HCT116 (cell line): ENCODE results near the gene CCNC. TPM values are rescaled to one million over a fixed set of nuclear protein-coding genes. Genes with fewer than 3 reads are reported as not detected.

Experiments
- ATAC-seq: fragments of 200-7000 bp; cut with Tn5 transposase; 2 replicates; pipeline ENCODE4 v1.9.1; 2020; ENCODE audit warnings: mild to moderate bottlenecking, moderate library complexity
- BruUV-seq: library from RNA; stranded (reverse); fragments of 400-500 nt; replicated peaks from 2 replicates; lab custom pipeline; 2021; lab: Mats Ljungman, UMichigan
- CTCF ChIA-PET: fragments of 300-600 bp; sonication (Branson Sonifier 250); formaldehyde crosslinking; loops from one replicate; lab custom pipeline; 2021; ENCODE audit warnings: antibody characterized with exemption; lab: Charles Lee
- POLR2A ChIA-PET: fragments of 300-600, 350-600 bp; sonication (Branson Sonifier 250); formaldehyde crosslinking; loops from one replicate; lab custom pipeline; 2021; ENCODE audit warnings: antibody characterized with exemption; lab: Charles Lee
- RAD21 ChIA-PET, 2 experiments: fragments of 300-600 bp; sonication (Branson Sonifier 250); formaldehyde crosslinking; loops; one replicate each; lab custom pipeline; 2023; ENCODE audit warnings: low total read pairs in 2 of 2; ENCODE audit not compliant: uncharacterized antibody in 2 of 2, unreplicated experiment in 2 of 2, low non-redundant PET in 1 of 2; lab: Charles Lee
- DNase-seq: peaks from one replicate; pipeline ENCODE4 v3.0.0-alpha.2; 2010; ENCODE audit warnings: low read depth, low spot score
- H2AFZ ChIP-seq: fragments of 200-600 bp; shearing (Covaris generic), sonication (generic); 2 replicates; pipeline ENCODE4 v1.6.1; 2017; ENCODE audit warnings: low read depth, mixed run types, mixed read lengths, antibody characterized with exemption, low read length; ENCODE audit not compliant: poor library complexity, severe bottlenecking
- H3K27ac ChIP-seq: 2 replicates; pipeline ENCODE4 v1.5.1; 2012; ENCODE audit warnings: low read depth, low read length
- H3K27me3 ChIP-seq: fragments of 200-600 bp; sonication (generic); 2 replicates; pipeline ENCODE4 v1.6.1; 2016; ENCODE audit warnings: mixed run types, low read length, mixed read lengths; ENCODE audit not compliant: insufficient read depth
- H3K36me3 ChIP-seq, 2 experiments: fragments of 200-500 bp in 1 of 2; fragments of 200-600 bp in 1 of 2; sonication (Bioruptor generic) in 1 of 2; sonication (generic) in 1 of 2; 2 replicates each; pipeline versions ENCODE4 v1.5.1 to v1.6.1; 2014 to 2016; ENCODE audit warnings: low read length in 2 of 2, inconsistent platforms in 1 of 2, mixed read lengths in 1 of 2, mixed run types in 1 of 2; ENCODE audit not compliant: insufficient read depth in 2 of 2, control insufficient read depth in 1 of 2
- H3K4me1 ChIP-seq, 2 experiments: fragments of 200-600 bp in 1 of 2; sonication (generic) in 1 of 2; 2 replicates each; pipeline versions ENCODE4 v1.5.1 to v1.6.1; 2012 to 2017; ENCODE audit warnings: low read length in 2 of 2, inconsistent platforms in 1 of 2, mild to moderate bottlenecking in 1 of 2, mixed read lengths in 1 of 2, mixed run types in 1 of 2, moderate library complexity in 1 of 2; ENCODE audit not compliant: insufficient read depth in 2 of 2, control insufficient read depth in 1 of 2
- H3K4me2 ChIP-seq: fragments of 200-600 bp; sonication (generic); 2 replicates; pipeline ENCODE4 v1.6.1; 2017; ENCODE audit warnings: mixed run types, low read length, mixed read lengths
- H3K4me3 ChIP-seq, 2 experiments: fragments of 200-600 bp in 1 of 2; sonication (generic) in 1 of 2; replicated peaks in 1 of 2; 2 replicates each; pipeline ENCODE4 v1.5.1; 2011 to 2016; ENCODE audit warnings: low read length in 2 of 2, control low read depth in 1 of 2, low read depth in 1 of 2, mild to moderate bottlenecking in 1 of 2, mixed read lengths in 1 of 2, mixed run types in 1 of 2
- H3K79me2 ChIP-seq: fragments of 200-600 bp; sonication (generic); 2 replicates; pipeline ENCODE4 v1.6.1; 2017; ENCODE audit warnings: mild to moderate bottlenecking, mixed run types, low read length, moderate library complexity, mixed read lengths; ENCODE audit not compliant: insufficient read depth
- H3K9ac ChIP-seq: fragments of 200-600 bp; sonication (generic); 2 replicates; pipeline ENCODE4 v1.6.1; 2016; ENCODE audit warnings: low read length, mixed read lengths
- H3K9me2 ChIP-seq: fragments of 200-600 bp; sonication (generic), shearing (Covaris generic); 2 replicates; pipeline ENCODE4 v1.6.1; 2017; ENCODE audit warnings: mixed run types, mild to moderate bottlenecking, moderate library complexity; ENCODE audit not compliant: insufficient read depth
- H3K9me3 ChIP-seq, 2 experiments: fragments of 200-500 bp in 1 of 2; fragments of 200-600 bp in 1 of 2; sonication (Bioruptor generic) in 1 of 2; sonication (generic) in 1 of 2; 2 replicates each; pipeline ENCODE4 v1.6.1; 2014 to 2017; ENCODE audit warnings: low read length in 2 of 2, mixed read lengths in 2 of 2, inconsistent platforms in 1 of 2, low read depth in 1 of 2, mild to moderate bottlenecking in 1 of 2, mixed run types in 1 of 2, moderate library complexity in 1 of 2; ENCODE audit not compliant: control insufficient read depth in 1 of 2, insufficient read depth in 1 of 2
- H4K20me1 ChIP-seq: fragments of 200-600 bp; sonication (generic), shearing (Covaris generic); 2 replicates; pipeline ENCODE4 v1.6.1; 2017; ENCODE audit warnings: mixed run types, mild to moderate bottlenecking, moderate library complexity; ENCODE audit not compliant: insufficient read depth
- ELF1 ChIP-seq: IDR thresholded peaks from 2 replicates; pipeline ENCODE4 v1.6.1; 2012; ENCODE audit warnings: low read depth, borderline replicate concordance
- EZH2 ChIP-seq: fragments of 200-600 bp; sonication (generic); IDR thresholded peaks from 2 replicates; pipeline ENCODE4 v1.6.1; 2017; ENCODE audit warnings: antibody characterized with exemption, mixed run types
- EZH2phosphoT487 ChIP-seq: fragments of 200-600 bp; IDR thresholded peaks from 2 replicates; pipeline ENCODE4 v1.6.1; 2018; ENCODE audit warnings: antibody characterized with exemption, borderline replicate concordance
- JUND ChIP-seq: IDR thresholded peaks from 2 replicates; pipeline ENCODE4 v1.6.1; 2012
- POLR2AphosphoS5 ChIP-seq: IDR thresholded peaks from 2 replicates; pipeline ENCODE4 v1.6.1; 2011; ENCODE audit warnings: mild to moderate bottlenecking, low read depth, low read length, moderate library complexity
- RAD21 ChIP-seq: IDR thresholded peaks from 2 replicates; pipeline ENCODE4 v1.6.1; 2012; ENCODE audit warnings: low read depth, mild to moderate bottlenecking
- SIN3A ChIP-seq: IDR thresholded peaks from 2 replicates; pipeline ENCODE4 v1.6.1; 2012; ENCODE audit warnings: low read depth
- SP1 ChIP-seq: IDR thresholded peaks from 2 replicates; pipeline ENCODE4 v1.6.1; 2012; ENCODE audit warnings: low read depth
- SRF ChIP-seq: IDR thresholded peaks from 2 replicates; pipeline ENCODE4 v1.6.1; 2012; ENCODE audit warnings: low read depth
- ZNF274 ChIP-seq: fragments of 200-500 bp; sonication (Bioruptor generic); IDR thresholded peaks from 2 replicates; pipeline ENCODE4 v1.6.1; 2014; ENCODE audit warnings: mild to moderate bottlenecking, low read depth, low read length, inconsistent platforms
- intact Hi-C: fragments of 100-400 bp; cut with micrococcal nuclease; formaldehyde crosslinking; loops from 2 replicates; pipeline ENCODE4 v1.10.0; 2022
- total RNA-seq: library from RNA; stranded (reverse); gene quantifications from one replicate; pipeline ENCODE4 v1.2.1, GENCODE V29; 2021; ENCODE audit not compliant: unreplicated experiment
- TF ChIP-seq, protein P1 (sequence below): IDR thresholded peaks from 2 replicates; pipeline ENCODE4 v1.6.1; 2012; ENCODE audit warnings: low read depth
- TF ChIP-seq, protein P2 (sequence below), 3 experiments: fragments of 200-600 bp in 1 of 3; sonication (generic) in 1 of 3; IDR thresholded peaks in 2 of 3; conservative IDR thresholded peaks in 1 of 3; 2 replicates each; pipeline ENCODE4 v1.5.1; 2012 to 2017; ENCODE audit warnings: low read depth in 2 of 3, low read length in 2 of 3, antibody characterized with exemption in 1 of 3, borderline replicate concordance in 1 of 3, control low read depth in 1 of 3, mild to moderate bottlenecking in 1 of 3, mixed read lengths in 1 of 3, mixed run types in 1 of 3, moderate library complexity in 1 of 3; ENCODE audit not compliant: insufficient read depth in 1 of 3
- TF ChIP-seq, protein P3 (sequence below): IDR thresholded peaks from 2 replicates; pipeline ENCODE4 v1.6.1; 2012

Gene CCNC
- total RNA-seq, 1 experiment from 2014 or later, result 78.5 TPM

DNA sequence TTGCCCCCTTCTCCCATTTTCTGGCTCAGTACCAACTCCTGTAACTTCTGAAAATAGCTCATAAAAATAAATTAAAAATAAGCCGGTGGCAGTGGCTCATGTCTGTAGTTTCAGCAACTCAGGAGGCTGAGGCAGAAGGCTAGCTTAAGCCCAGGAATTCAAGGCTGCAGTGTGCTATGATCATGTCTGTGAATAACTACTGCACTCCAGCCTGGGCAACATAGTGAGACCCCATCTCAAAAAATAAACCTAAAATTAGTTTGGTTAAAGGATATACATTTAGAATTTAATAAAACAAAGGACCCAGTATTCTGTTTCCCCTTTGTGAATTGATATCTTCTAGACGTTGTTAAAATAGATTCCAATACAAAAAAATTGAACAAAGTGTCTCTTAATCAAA is 48.7 kb upstream of the CCNC start:
- Histone ChIP-seq H3K4me2 (no peak overlapping the region), H4K20me1 (no peaks in the 10 kb centered on the region), H3K9me2 (no peaks in the 10 kb centered on the region), H3K4me1 (no peaks in the 10 kb centered on the region; a peak in 1 of 4 replicates), H3K4me3 (no peak overlapping the region), H3K27me3 (peaks cover 15% of the 10 kb centered on the region; the same call in 1 of the 2 replicates), H3K79me2 (no peaks in the 10 kb centered on the region), H3K9me3 (no peaks in the 10 kb centered on the region), H3K36me3 (no peaks in the 10 kb centered on the region), H2AFZ (no peak overlapping the region), H3K27ac (no peak overlapping the region), H3K9ac (no peak overlapping the region)
- intact Hi-C loops, result no loop called here
- DNase-seq (no peak), ATAC-seq (no peak)
- ChIA-PET CTCF (no interaction called here), POLR2A (no interaction called here), RAD21 (no interaction called here)
- no TSS peak for BruUV-seq
- TF ChIP-seq EZH2 (no peak), SRF (no peak), ZNF274 (no peak), SIN3A (no peak), RAD21 (no peak), POLR2AphosphoS5 (no peak), JUND (no peak), SP1 (no peak), EZH2phosphoT487 (no peak), ELF1 (no peak)
- TF ChIP-seq, protein P1, sequence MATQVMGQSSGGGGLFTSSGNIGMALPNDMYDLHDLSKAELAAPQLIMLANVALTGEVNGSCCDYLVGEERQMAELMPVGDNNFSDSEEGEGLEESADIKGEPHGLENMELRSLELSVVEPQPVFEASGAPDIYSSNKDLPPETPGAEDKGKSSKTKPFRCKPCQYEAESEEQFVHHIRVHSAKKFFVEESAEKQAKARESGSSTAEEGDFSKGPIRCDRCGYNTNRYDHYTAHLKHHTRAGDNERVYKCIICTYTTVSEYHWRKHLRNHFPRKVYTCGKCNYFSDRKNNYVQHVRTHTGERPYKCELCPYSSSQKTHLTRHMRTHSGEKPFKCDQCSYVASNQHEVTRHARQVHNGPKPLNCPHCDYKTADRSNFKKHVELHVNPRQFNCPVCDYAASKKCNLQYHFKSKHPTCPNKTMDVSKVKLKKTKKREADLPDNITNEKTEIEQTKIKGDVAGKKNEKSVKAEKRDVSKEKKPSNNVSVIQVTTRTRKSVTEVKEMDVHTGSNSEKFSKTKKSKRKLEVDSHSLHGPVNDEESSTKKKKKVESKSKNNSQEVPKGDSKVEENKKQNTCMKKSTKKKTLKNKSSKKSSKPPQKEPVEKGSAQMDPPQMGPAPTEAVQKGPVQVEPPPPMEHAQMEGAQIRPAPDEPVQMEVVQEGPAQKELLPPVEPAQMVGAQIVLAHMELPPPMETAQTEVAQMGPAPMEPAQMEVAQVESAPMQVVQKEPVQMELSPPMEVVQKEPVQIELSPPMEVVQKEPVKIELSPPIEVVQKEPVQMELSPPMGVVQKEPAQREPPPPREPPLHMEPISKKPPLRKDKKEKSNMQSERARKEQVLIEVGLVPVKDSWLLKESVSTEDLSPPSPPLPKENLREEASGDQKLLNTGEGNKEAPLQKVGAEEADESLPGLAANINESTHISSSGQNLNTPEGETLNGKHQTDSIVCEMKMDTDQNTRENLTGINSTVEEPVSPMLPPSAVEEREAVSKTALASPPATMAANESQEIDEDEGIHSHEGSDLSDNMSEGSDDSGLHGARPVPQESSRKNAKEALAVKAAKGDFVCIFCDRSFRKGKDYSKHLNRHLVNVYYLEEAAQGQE, result no peak
- TF ChIP-seq, protein P2, sequence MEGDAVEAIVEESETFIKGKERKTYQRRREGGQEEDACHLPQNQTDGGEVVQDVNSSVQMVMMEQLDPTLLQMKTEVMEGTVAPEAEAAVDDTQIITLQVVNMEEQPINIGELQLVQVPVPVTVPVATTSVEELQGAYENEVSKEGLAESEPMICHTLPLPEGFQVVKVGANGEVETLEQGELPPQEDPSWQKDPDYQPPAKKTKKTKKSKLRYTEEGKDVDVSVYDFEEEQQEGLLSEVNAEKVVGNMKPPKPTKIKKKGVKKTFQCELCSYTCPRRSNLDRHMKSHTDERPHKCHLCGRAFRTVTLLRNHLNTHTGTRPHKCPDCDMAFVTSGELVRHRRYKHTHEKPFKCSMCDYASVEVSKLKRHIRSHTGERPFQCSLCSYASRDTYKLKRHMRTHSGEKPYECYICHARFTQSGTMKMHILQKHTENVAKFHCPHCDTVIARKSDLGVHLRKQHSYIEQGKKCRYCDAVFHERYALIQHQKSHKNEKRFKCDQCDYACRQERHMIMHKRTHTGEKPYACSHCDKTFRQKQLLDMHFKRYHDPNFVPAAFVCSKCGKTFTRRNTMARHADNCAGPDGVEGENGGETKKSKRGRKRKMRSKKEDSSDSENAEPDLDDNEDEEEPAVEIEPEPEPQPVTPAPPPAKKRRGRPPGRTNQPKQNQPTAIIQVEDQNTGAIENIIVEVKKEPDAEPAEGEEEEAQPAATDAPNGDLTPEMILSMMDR (IDR thresholded peaks at IDR 0.05 in 2 of 3, conservative IDR thresholded peaks at IDR 0.05 in 1 of 3; ENCODE audit: borderline replicate concordance in 1 of 3, insufficient read depth in 1 of 3, low read depth in 2 of 3, low read length in 2 of 3), result no peak
- TF ChIP-seq, protein P3, sequence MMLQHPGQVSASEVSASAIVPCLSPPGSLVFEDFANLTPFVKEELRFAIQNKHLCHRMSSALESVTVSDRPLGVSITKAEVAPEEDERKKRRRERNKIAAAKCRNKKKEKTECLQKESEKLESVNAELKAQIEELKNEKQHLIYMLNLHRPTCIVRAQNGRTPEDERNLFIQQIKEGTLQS, result no peak
